ENCODE results near the gene ADGRG1. TPM values are rescaled to one million over a fixed set of nuclear protein-coding genes. Genes with fewer than 3 reads are reported as not detected.

Gene ADGRG1
- total RNA-seq, 1 experiment from 2014 or later: 131 TPM

DNA sequence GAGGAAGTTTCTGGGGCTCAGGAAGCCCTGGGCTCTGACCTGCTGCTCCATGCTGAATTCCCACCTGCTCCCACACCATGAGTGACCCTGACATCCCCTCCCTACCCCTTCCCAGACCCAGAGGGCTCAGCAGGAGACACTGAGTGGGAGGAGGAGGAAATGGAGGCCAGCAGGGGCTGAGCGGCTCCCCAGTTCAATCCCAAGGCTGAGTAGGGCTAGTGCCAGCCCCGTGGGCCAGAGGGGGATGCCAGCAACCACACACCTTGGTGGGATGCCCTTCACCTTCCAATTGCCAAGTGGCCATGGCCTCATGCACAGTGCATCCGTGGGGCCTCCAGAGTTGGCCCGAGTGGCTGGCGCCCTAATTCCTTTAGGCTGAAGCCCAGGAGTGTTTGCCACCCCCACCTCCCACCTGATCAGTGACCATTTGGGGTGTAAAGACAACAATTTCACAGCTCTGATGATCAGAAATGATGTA is 38.7 kb downstream of the ADGRG1 start:
- no peaks in the 10 kb centered on the region for H4K20me1 ChIP-seq (ENCODE audit: insufficient read depth)
- DNase-seq: no peak
- peaks cover 21% of the 10 kb centered on the region for H3K4me1 ChIP-seq (replicated peaks; ENCODE audit: insufficient read depth)
- H3K27ac ChIP-seq: peak overlapping the region; percentile 4; the same call in 1 of the 2 replicates
- no peaks in the 10 kb centered on the region for H3K36me3 ChIP-seq (ENCODE audit: low read depth)
- no peaks in the 10 kb centered on the region for H3K9me2 ChIP-seq (ENCODE audit: insufficient read depth)
- no peaks in the 10 kb centered on the region for H3K79me2 ChIP-seq (ENCODE audit: low read depth)
- peaks cover 15% of the 10 kb centered on the region for H3F3A ChIP-seq (ENCODE audit: insufficient read depth, low read depth)
- H2AFZ ChIP-seq: no peak overlapping the region
- intact Hi-C loops (cut with micrococcal nuclease; ENCODE audit: unreplicated experiment): no loop called here
- ChIA-PET POLR2A (ENCODE audit: unreplicated experiment) (no interaction called here), CTCF (interaction anchor here (0.6 kb wide), 1 partner anchor 76 kb away, joined by 4 read pairs; no protein-coding TSS in a partner anchor)
- no peak overlapping the region for H3K4me3 ChIP-seq
- no peak for TF ChIP-seq CTCF (conservative IDR thresholded peaks at IDR 0.05)
- TF ChIP-seq EZH2 (IDR thresholded peaks at IDR 0.05; ENCODE audit: low read depth): no peak
- H3K9me3 ChIP-seq (ENCODE audit: insufficient read depth, low read depth): no peaks in the 10 kb centered on the region
- H3K4me2 ChIP-seq: peak overlapping the region; percentile 19; the same call in 1 of the 2 replicates
- no TSS peak for BruUV-seq (replicated peaks)
- no peaks in the 10 kb centered on the region for H3K27me3 ChIP-seq (ENCODE audit: insufficient read depth, low read depth)

- ChIA-PET POLR2A (ENCODE audit: unreplicated experiment) (interaction anchor here (0.6 kb wide), 1 partner anchor 464 kb away, joined by 6 read pairs; no protein-coding TSS in a partner anchor), CTCF (interaction anchor here (0.6 to 1.1 kb wide), 2 partner anchors 45 to 77 kb away, joined by 3 to 4 read pairs; no protein-coding TSS in a partner anchor)
- no peaks in the 10 kb centered on the region for H3K9me2 ChIP-seq (ENCODE audit: insufficient read depth)
- no peak overlapping the region for H2AFZ ChIP-seq
- no peaks in the 10 kb centered on the region for H3K36me3 ChIP-seq (ENCODE audit: low read depth)
- H3K79me2 ChIP-seq (ENCODE audit: low read depth): no peaks in the 10 kb centered on the region
- no peaks in the 10 kb centered on the region for H4K20me1 ChIP-seq (ENCODE audit: insufficient read depth)
- no peaks in the 10 kb centered on the region for H3K27me3 ChIP-seq (ENCODE audit: insufficient read depth, low read depth)
- peaks cover 15% of the 10 kb centered on the region for H3F3A ChIP-seq (ENCODE audit: insufficient read depth, low read depth)
- intact Hi-C loops (cut with micrococcal nuclease; ENCODE audit: unreplicated experiment): no loop called here
- no TSS peak for BruUV-seq (replicated peaks)
- H3K4me2 ChIP-seq: peak overlapping the region; percentile 1; the same call in 1 of the 2 replicates
- H3K27ac ChIP-seq: no peak overlapping the region
- peaks cover 21% of the 10 kb centered on the region for H3K4me1 ChIP-seq (replicated peaks; ENCODE audit: insufficient read depth)
- H3K4me3 ChIP-seq: no peak overlapping the region
- TF ChIP-seq EZH2 (IDR thresholded peaks at IDR 0.05; ENCODE audit: low read depth) (no peak), CTCF (conservative IDR thresholded peaks at IDR 0.05) (peak; percentile 62)
- peak; percentile 44 to 58 for DNase-seq
- no peaks in the 10 kb centered on the region for H3K9me3 ChIP-seq (ENCODE audit: insufficient read depth, low read depth)
These were observed 39.3 kb downstream of the ADGRG1 start for GRCh38 chr16:57667526-57668262.

- no TSS peak for BruUV-seq (replicated peaks)
- POLR2A ChIA-PET (ENCODE audit: unreplicated experiment): interaction anchor here (0.6 kb wide), 1 partner anchor 465 kb away, joined by 6 read pairs; no protein-coding TSS in a partner anchor
- TF ChIP-seq EZH2 (IDR thresholded peaks at IDR 0.05; ENCODE audit: low read depth): no peak
- H3K79me2 ChIP-seq (ENCODE audit: low read depth): no peaks in the 10 kb centered on the region
- DNase-seq: peak in 1 of 2 experiments; percentile 43
- no peaks in the 10 kb centered on the region for H3K9me2 ChIP-seq (ENCODE audit: insufficient read depth)
- intact Hi-C loops (cut with micrococcal nuclease; ENCODE audit: unreplicated experiment): no loop called here
- H3K4me1 ChIP-seq (replicated peaks; ENCODE audit: insufficient read depth): peaks cover 21% of the 10 kb centered on the region
- no peaks in the 10 kb centered on the region for H3K36me3 ChIP-seq (ENCODE audit: low read depth)
- H3F3A ChIP-seq (ENCODE audit: insufficient read depth, low read depth): peaks cover 15% of the 10 kb centered on the region
- no peak within 1 kb of the TSS for H2AFZ ChIP-seq
- CTCF ChIA-PET: interaction anchor here (1.1 kb wide), 1 partner anchor 45 kb away, joined by 3 read pairs; no protein-coding TSS in a partner anchor
- H3K27me3 ChIP-seq (ENCODE audit: insufficient read depth, low read depth): no peaks in the 10 kb centered on the region
- H4K20me1 ChIP-seq (ENCODE audit: insufficient read depth): no peaks in the 10 kb centered on the region
- H3K9me3 ChIP-seq (ENCODE audit: insufficient read depth, low read depth): no peaks in the 10 kb centered on the region
- no peak within 1 kb of the TSS for H3K4me3 ChIP-seq
- peak within 1 kb of the TSS; percentile 4; the same call in 1 of the 2 replicates for H3K27ac ChIP-seq
- peak within 1 kb of the TSS; percentile 19; the same call in 1 of the 2 replicates for H3K4me2 ChIP-seq
These were observed 39.8 kb downstream of the ADGRG1 start, which contains the start of gene ADGRG3 for GRCh38 chr16:57668263-57668571. TSS of gene ADGRG3 (plus strand) at chr16:57668306. CDS start at chr16:57668348, 42 bp downstream.
